GM23338 (cell line): ENCODE data around the gene TMCO4. TPM values are rescaled to one million over a fixed set of nuclear protein-coding genes. Genes with fewer than 3 reads are reported as not detected.

Experiments
- ATAC-seq: fragments of 200-7000 bp; cut with Tn5 transposase; 3 replicates; pipeline ENCODE4 v1.9.1; 2020
- DNase-seq: peaks from one replicate; pipeline ENCODE4 v3.0.0-alpha.2; 2015; ENCODE audit warnings: low spot score
- H2AFZ ChIP-seq: fragments of 200-600 bp; sonication (generic); 2 replicates; pipeline ENCODE4 v1.8.0; 2016; ENCODE audit warnings: antibody characterized with exemption, mild to moderate bottlenecking, moderate library complexity
- H3F3A ChIP-seq: fragments of 200-600 bp; sonication (generic); replicated peaks from 2 replicates; pipeline ENCODE4 v1.8.0; 2017; ENCODE audit warnings: antibody characterized with exemption, mixed run types, low read depth
- H3K27ac ChIP-seq: fragments of 200-600 bp; sonication (generic); 2 replicates; pipeline ENCODE4 v1.6.1; 2016; ENCODE audit warnings: low read depth
- H3K27me3 ChIP-seq: fragments of 200-600 bp; sonication (generic); 2 replicates; pipeline ENCODE4 v1.8.0; 2016; ENCODE audit warnings: mild to moderate bottlenecking, mixed run types, moderate library complexity; ENCODE audit not compliant: insufficient read depth
- H3K36me3 ChIP-seq: fragments of 200-600 bp; sonication (generic); 2 replicates; pipeline ENCODE4 v1.8.0; 2016; ENCODE audit warnings: mild to moderate bottlenecking; ENCODE audit not compliant: insufficient read depth
- H3K4me1 ChIP-seq: fragments of 200-600 bp; sonication (generic); 2 replicates; pipeline ENCODE4 v1.8.0; 2016; ENCODE audit warnings: mild to moderate bottlenecking, moderate library complexity; ENCODE audit not compliant: insufficient read depth
- H3K4me2 ChIP-seq: fragments of 200-600 bp; sonication (generic); 2 replicates; pipeline ENCODE4 v1.7.1; 2017; ENCODE audit warnings: mixed run types
- H3K4me3 ChIP-seq: fragments of 200-600 bp; sonication (generic); 2 replicates; pipeline ENCODE4 v1.6.1; 2016; ENCODE audit warnings: mixed run types
- H3K79me2 ChIP-seq: fragments of 200-600 bp; sonication (generic); replicated peaks from 2 replicates; pipeline ENCODE4 v1.8.0; 2017; ENCODE audit warnings: mild to moderate bottlenecking; ENCODE audit not compliant: insufficient read depth
- H3K9me2 ChIP-seq: fragments of 200-600 bp; sonication (generic); 2 replicates; pipeline ENCODE4 v1.8.0; 2017; ENCODE audit not compliant: insufficient read depth
- H4K20me1 ChIP-seq: fragments of 200-600 bp; sonication (generic); replicated peaks from 2 replicates; pipeline ENCODE4 v1.8.0; 2017; ENCODE audit warnings: mild to moderate bottlenecking; ENCODE audit not compliant: insufficient read depth
- H3K27ac Mint-ChIP-seq: 2 replicates; pipeline ENCODE4 v1.8.0; 2020; ENCODE audit warnings: inconsistent platforms, mild to moderate bottlenecking, moderate library complexity, mixed read lengths
- H3K27me3 Mint-ChIP-seq: 3 replicates; pipeline ENCODE4 v1.8.0; 2022; ENCODE audit warnings: low read depth, mild to moderate bottlenecking, moderate library complexity, mixed read lengths, inconsistent platforms; ENCODE audit not compliant: insufficient read depth, poor library complexity
- H3K36me3 Mint-ChIP-seq: 3 replicates; pipeline ENCODE4 v1.8.0; 2021; ENCODE audit warnings: low read depth, mild to moderate bottlenecking, inconsistent platforms, moderate library complexity, mixed read lengths
- H3K4me1 Mint-ChIP-seq: 3 replicates; pipeline ENCODE4 v1.8.0; 2020; ENCODE audit warnings: mild to moderate bottlenecking, inconsistent platforms, mixed read lengths
- H3K4me3 Mint-ChIP-seq: 3 replicates; pipeline ENCODE4 v1.8.0; 2021; ENCODE audit warnings: moderate library complexity, mild to moderate bottlenecking, inconsistent platforms, mixed read lengths
- H3K9me3 Mint-ChIP-seq: 3 replicates; pipeline ENCODE4 v1.8.0; 2020; ENCODE audit warnings: moderate library complexity, mild to moderate bottlenecking, inconsistent platforms, mixed read lengths
- CREB1 ChIP-seq: fragments of 250-450 bp; sonication (Bioruptor Pico); IDR thresholded peaks from 2 replicates; pipeline ENCODE4 v1.5.0; 2020; ENCODE audit warnings: low read depth, mild to moderate bottlenecking, moderate library complexity
- EZH2 ChIP-seq: fragments of 200-600 bp; sonication (generic); IDR thresholded peaks from one replicate; pipeline ENCODE4 v1.8.0; 2017; ENCODE audit warnings: antibody characterized with exemption, mild to moderate bottlenecking, low read depth; ENCODE audit not compliant: unreplicated experiment
- EZH2phosphoT487 ChIP-seq: fragments of 200-600 bp; sonication (generic); IDR thresholded peaks from one replicate; pipeline ENCODE4 v1.8.1; 2018; ENCODE audit warnings: antibody characterized with exemption; ENCODE audit not compliant: unreplicated experiment
- JUNB ChIP-seq: IDR thresholded peaks from one replicate; pipeline ENCODE4 v1.6.1; 2016; ENCODE audit warnings: antibody characterized with exemption; ENCODE audit not compliant: unreplicated experiment
- NANOG ChIP-seq: IDR thresholded peaks from 2 replicates; pipeline ENCODE4 v1.6.1; 2016; ENCODE audit warnings: antibody characterized with exemption, borderline replicate concordance
- POLR2AphosphoS5 ChIP-seq: IDR thresholded peaks from 2 replicates; pipeline ENCODE4 v1.6.1; 2016; ENCODE audit warnings: antibody characterized with exemption, low read depth
- ZNF114 ChIP-seq: fragments of 250-450 bp; sonication (Bioruptor Pico); IDR thresholded peaks from 2 replicates; pipeline ENCODE4 v1.5.0; 2020; ENCODE audit warnings: mild to moderate bottlenecking, moderate library complexity
- polyA plus RNA-seq: library from polyadenylated mRNA; unstranded; fragments of >200 nt; fragmentation: Nextera tagmentation; extraction: Ambion mirVana; gene quantifications from 2 replicates; pipeline ENCODE4 v1.2.1, GENCODE V29; 2016
- total RNA-seq: library from RNA; depleted of rRNA; stranded (reverse); fragments of >200 nt; shearing (Covaris generic); gene quantifications from 2 replicates; pipeline ENCODE4 v1.2.3, GENCODE V29; 2014
- TF ChIP-seq, protein P1 (sequence below), 2 experiments: fragments of 200-600 bp in 1 of 2; sonication (generic) in 1 of 2; conservative IDR thresholded peaks; 2 replicates each; pipeline versions ENCODE4 v1.5.1 to v1.6.1; 2016 to 2017; ENCODE audit warnings: antibody characterized with exemption in 2 of 2, low read depth in 2 of 2, mild to moderate bottlenecking in 2 of 2, moderate library complexity in 1 of 2
- TF ChIP-seq, protein P2 (sequence below): fragments of 250-450 bp; sonication (Bioruptor Pico); IDR thresholded peaks from 2 replicates; pipeline ENCODE4 v1.5.0; 2020; ENCODE audit warnings: mild to moderate bottlenecking, moderate library complexity
- TF ChIP-seq, protein P3 (sequence below): IDR thresholded peaks from 2 replicates; pipeline ENCODE4 v1.6.1; 2016; ENCODE audit warnings: antibody characterized with exemption

The TMCO4 gene
- total and polyA plus RNA-seq, 2 experiments from 2014 or later = 2.6 to 6.9 TPM

DNA sequence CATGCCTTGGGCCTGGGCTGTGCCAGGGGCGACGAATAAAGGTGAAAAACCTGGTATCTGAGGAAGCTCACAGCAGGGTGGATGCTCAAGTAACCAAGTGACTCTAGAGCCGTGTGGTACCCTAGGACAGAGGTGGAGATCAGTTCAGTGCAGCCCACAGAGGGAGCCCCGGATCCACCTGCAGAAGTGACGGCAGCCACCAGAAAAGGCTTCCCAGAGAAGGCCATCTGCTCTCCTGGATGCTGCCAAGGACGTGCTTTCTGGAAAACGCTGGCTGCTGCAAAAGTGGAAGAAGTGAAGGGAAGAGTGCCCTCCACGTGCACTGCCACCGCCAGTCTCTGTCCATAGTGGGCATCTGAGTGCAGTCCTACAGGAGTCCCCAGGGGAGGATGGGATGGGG is 27.7 kb downstream of the TMCO4 start:
- H3K27me3 ChIP-seq = no peaks in the 10 kb centered on the region
- H3K9me2 ChIP-seq = no peaks in the 10 kb centered on the region
- Mint-ChIP-seq H3K9me3 (no peaks in the 10 kb centered on the region), H3K4me3 (no peak overlapping the region), H3K27me3 (peaks cover 29% of the 10 kb centered on the region), H3K27ac (no peak overlapping the region), H3K36me3 (no peaks in the 10 kb centered on the region), H3K4me1 (peaks cover 24% of the 10 kb centered on the region)
- H3K4me1 ChIP-seq = peaks cover 10% of the 10 kb centered on the region; the same call in 1 of the 2 replicates
- no peak overlapping the region for H2AFZ ChIP-seq
- TF ChIP-seq JUNB = no peak
- TF ChIP-seq, protein P1, sequence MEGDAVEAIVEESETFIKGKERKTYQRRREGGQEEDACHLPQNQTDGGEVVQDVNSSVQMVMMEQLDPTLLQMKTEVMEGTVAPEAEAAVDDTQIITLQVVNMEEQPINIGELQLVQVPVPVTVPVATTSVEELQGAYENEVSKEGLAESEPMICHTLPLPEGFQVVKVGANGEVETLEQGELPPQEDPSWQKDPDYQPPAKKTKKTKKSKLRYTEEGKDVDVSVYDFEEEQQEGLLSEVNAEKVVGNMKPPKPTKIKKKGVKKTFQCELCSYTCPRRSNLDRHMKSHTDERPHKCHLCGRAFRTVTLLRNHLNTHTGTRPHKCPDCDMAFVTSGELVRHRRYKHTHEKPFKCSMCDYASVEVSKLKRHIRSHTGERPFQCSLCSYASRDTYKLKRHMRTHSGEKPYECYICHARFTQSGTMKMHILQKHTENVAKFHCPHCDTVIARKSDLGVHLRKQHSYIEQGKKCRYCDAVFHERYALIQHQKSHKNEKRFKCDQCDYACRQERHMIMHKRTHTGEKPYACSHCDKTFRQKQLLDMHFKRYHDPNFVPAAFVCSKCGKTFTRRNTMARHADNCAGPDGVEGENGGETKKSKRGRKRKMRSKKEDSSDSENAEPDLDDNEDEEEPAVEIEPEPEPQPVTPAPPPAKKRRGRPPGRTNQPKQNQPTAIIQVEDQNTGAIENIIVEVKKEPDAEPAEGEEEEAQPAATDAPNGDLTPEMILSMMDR (conservative IDR thresholded peaks at IDR 0.05; ENCODE audit: low read depth in 2 of 2) = peak in 1 of 2 experiments; percentile 69; a peak in 3 of 4 replicates
- no peak overlapping the region for H3K4me3 ChIP-seq
- no peaks in the 10 kb centered on the region for H3K79me2 ChIP-seq
- no peaks in the 10 kb centered on the region for H4K20me1 ChIP-seq
- H3F3A ChIP-seq = no peaks in the 10 kb centered on the region
- no peak overlapping the region for H3K4me2 ChIP-seq
- no peaks in the 10 kb centered on the region for H3K36me3 ChIP-seq
- peak; percentile 52 for ATAC-seq
- peak; percentile 55 for DNase-seq
- H3K27ac ChIP-seq = no peak overlapping the region

DNA sequence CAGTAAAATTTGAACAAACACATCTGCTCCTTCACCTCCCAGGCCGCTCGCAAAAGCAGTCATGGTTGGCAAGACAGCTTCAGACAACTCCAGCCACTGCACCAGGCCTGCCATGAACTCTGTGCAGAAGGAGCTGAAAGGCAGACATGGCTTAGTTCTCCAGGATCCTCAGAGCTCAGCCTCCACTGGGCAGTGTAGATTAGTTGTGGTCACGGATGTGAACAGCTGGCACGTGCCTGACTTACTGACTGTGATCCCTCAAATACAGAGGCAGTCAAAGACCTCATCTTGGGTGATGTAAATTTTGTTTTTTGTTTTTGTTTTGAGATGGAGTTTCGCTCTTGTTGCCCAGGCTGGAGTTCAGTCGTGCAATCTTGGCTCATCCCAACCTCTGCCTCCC is 28.4 kb downstream of the TMCO4 start:
- H2AFZ ChIP-seq = no peak overlapping the region
- no peak overlapping the region for H3K4me3 ChIP-seq
- ATAC-seq = no peak
- DNase-seq = no peak
- H3K4me2 ChIP-seq = no peak overlapping the region
- no peaks in the 10 kb centered on the region for H3K9me2 ChIP-seq
- Mint-ChIP-seq H3K4me1 (peaks cover 24% of the 10 kb centered on the region), H3K27ac (no peak overlapping the region), H3K36me3 (no peaks in the 10 kb centered on the region), H3K4me3 (no peak overlapping the region), H3K27me3 (peaks cover 22% of the 10 kb centered on the region), H3K9me3 (no peaks in the 10 kb centered on the region)
- H4K20me1 ChIP-seq = no peaks in the 10 kb centered on the region
- no peaks in the 10 kb centered on the region for H3F3A ChIP-seq
- no peaks in the 10 kb centered on the region for H3K79me2 ChIP-seq
- H3K4me1 ChIP-seq = peaks cover 10% of the 10 kb centered on the region; the same call in 1 of the 2 replicates
- H3K27ac ChIP-seq = no peak overlapping the region
- H3K36me3 ChIP-seq = no peaks in the 10 kb centered on the region
- H3K27me3 ChIP-seq = no peaks in the 10 kb centered on the region
- TF ChIP-seq NANOG (no peak), POLR2AphosphoS5 (no peak), EZH2phosphoT487 (no peak), EZH2 (no peak), ZNF114 (CRISPR knock-in tag) (no peak), CREB1 (CRISPR knock-in tag) (no peak)
- TF ChIP-seq, protein P2, sequence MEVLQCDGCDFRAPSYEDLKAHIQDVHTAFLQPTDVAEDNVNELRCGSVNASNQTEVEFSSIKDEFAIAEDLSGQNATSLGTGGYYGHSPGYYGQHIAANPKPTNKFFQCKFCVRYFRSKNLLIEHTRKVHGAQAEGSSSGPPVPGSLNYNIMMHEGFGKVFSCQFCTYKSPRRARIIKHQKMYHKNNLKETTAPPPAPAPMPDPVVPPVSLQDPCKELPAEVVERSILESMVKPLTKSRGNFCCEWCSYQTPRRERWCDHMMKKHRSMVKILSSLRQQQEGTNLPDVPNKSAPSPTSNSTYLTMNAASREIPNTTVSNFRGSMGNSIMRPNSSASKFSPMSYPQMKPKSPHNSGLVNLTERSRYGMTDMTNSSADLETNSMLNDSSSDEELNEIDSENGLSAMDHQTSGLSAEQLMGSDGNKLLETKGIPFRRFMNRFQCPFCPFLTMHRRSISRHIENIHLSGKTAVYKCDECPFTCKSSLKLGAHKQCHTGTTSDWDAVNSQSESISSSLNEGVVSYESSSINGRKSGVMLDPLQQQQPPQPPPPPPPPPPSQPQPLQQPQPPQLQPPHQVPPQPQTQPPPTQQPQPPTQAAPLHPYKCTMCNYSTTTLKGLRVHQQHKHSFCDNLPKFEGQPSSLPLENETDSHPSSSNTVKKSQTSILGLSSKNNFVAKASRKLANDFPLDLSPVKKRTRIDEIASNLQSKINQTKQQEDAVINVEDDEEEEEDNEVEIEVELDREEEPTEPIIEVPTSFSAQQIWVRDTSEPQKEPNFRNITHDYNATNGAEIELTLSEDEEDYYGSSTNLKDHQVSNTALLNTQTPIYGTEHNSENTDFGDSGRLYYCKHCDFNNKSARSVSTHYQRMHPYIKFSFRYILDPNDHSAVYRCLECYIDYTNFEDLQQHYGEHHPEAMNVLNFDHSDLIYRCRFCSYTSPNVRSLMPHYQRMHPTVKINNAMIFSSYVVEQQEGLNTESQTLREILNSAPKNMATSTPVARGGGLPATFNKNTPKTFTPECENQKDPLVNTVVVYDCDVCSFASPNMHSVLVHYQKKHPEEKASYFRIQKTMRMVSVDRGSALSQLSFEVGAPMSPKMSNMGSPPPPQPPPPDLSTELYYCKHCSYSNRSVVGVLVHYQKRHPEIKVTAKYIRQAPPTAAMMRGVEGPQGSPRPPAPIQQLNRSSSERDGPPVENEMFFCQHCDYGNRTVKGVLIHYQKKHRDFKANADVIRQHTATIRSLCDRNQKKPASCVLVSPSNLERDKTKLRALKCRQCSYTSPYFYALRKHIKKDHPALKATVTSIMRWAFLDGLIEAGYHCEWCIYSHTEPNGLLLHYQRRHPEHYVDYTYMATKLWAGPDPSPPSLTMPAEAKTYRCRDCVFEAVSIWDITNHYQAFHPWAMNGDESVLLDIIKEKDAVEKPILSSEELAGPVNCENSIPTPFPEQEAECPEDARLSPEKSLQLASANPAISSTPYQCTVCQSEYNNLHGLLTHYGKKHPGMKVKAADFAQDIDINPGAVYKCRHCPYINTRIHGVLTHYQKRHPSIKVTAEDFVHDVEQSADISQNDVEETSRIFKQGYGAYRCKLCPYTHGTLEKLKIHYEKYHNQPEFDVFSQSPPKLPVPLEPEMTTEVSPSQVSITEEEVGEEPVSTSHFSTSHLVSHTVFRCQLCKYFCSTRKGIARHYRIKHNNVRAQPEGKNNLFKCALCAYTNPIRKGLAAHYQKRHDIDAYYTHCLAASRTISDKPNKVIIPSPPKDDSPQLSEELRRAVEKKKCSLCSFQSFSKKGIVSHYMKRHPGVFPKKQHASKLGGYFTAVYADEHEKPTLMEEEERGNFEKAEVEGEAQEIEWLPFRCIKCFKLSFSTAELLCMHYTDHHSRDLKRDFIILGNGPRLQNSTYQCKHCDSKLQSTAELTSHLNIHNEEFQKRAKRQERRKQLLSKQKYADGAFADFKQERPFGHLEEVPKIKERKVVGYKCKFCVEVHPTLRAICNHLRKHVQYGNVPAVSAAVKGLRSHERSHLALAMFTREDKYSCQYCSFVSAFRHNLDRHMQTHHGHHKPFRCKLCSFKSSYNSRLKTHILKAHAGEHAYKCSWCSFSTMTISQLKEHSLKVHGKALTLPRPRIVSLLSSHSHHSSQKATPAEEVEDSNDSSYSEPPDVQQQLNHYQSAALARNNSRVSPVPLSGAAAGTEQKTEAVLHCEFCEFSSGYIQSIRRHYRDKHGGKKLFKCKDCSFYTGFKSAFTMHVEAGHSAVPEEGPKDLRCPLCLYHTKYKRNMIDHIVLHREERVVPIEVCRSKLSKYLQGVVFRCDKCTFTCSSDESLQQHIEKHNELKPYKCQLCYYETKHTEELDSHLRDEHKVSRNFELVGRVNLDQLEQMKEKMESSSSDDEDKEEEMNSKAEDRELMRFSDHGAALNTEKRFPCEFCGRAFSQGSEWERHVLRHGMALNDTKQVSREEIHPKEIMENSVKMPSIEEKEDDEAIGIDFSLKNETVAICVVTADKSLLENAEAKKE (CRISPR knock-in tag) = no peak
- TF ChIP-seq, protein P3, sequence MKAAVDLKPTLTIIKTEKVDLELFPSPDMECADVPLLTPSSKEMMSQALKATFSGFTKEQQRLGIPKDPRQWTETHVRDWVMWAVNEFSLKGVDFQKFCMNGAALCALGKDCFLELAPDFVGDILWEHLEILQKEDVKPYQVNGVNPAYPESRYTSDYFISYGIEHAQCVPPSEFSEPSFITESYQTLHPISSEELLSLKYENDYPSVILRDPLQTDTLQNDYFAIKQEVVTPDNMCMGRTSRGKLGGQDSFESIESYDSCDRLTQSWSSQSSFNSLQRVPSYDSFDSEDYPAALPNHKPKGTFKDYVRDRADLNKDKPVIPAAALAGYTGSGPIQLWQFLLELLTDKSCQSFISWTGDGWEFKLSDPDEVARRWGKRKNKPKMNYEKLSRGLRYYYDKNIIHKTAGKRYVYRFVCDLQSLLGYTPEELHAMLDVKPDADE = no peak
